ENCODE results near the gene RTN4R. TPM values are rescaled to one million over a fixed set of nuclear protein-coding genes. Genes with fewer than 3 reads are reported as not detected.
"Not testable (repeated sequence)": the region's sequence is repeated elsewhere in the genome, so short reads cannot be mapped to it uniquely, and the experiment has no call there.

The RTN4R gene
- 10.9 and 15.6 TPM in 2 replicates for total RNA-seq (2014; rRNA removed; shearing (Covaris generic))

DNA sequence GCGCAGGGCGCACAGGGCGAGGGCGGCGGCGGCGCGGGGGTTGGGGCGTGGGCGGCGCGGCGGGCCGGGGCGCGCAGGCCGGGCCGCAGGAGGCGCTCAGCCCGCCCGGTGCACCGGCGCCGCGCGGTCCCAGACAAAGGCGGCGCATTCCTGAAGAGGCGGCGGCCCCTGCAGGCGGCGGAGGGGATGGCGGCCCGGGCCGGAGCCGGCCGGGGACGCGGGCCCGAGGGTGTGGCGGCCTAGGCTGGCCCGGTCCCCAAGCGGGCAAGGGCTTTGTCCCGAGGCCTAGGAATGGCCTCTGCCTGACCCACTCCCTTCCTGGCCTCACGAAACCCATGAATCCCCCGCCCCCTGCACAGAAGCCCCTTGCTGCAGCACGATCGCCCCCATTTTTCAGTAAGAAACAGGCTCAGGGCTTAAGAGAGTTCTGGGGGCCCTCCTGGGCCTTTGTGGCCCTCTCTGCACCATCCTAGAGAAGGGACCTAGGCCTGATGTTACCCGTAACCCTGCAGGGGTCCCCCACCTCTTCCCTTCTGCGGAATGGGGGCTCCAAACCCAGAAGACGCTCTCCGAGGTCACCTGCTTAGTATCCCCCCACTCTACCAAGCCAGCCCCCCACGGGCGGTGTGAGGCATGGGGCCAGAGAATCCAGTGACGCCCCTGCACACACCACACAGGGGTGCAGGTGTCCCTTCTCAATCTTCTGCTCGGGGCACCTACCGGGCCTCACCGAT, at the start of gene RTN4R:
Gene RTN4R, minus strand, starts transcription at position 40 of the 734 bp plus-strand sequence. CDS start 226 bp downstream, outside the sequence.
- no peak for DNase-seq (ENCODE audit: low spot score)

DNA sequence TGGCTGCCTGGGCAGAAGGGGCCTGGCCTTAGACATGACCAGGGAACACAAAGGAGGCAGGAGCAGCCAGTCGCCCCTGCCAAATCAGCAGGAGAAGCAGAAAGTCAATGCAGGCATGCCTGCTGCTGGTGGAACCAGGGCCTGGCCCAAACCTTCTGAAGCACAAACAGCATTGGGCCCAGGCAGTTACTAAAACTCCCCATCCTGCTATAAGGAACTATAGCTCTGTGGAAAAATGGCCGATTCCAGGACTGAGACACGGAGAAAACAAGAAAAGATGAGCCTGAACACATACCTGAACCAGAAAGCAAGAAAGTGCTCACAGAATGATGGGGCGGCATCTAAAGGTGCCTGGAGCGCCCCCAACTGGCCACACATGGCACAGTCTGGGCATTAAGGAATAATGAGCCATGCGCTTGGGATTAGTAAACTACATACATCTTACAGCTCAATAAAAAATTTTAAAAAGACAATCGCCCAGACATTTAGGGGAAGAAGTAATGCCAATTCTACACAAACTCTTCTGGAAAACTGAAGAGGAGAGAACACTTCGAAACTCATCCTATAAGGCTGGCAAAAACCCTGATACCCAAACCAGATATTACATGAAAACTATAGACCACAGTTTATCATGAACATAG, 49.4 kb upstream of the RTN4R start:
- not testable (repeated sequence) for DNase-seq (ENCODE audit: low spot score)

DNA sequence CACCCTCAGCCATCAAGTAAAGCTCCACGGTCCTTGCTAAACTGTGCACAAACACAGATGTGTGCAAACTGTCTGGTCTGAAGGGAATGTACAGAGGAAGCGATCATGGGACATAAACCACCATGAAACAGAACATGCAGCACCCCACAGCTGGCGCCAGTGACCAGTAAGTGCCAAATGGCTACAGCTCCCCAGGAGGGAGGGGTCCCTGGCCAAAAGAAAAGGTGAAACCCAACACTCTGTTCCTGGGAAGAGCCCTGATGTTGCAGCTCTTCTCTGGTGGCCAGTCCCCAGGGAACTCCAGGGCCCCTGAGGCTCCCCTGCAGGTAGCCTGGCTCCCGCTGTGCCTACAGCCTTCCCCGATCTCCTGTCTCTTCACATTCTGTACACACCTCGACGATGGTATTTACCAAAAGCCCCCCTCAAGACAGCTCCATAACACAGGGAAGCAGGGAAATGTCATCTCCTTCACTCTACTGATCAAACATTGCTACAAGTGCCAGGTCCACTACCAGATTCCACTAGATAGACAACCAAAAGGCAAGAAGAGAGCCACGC, 48.8 kb upstream of the RTN4R start:
- no peak for DNase-seq (ENCODE audit: low spot score)

DNA sequence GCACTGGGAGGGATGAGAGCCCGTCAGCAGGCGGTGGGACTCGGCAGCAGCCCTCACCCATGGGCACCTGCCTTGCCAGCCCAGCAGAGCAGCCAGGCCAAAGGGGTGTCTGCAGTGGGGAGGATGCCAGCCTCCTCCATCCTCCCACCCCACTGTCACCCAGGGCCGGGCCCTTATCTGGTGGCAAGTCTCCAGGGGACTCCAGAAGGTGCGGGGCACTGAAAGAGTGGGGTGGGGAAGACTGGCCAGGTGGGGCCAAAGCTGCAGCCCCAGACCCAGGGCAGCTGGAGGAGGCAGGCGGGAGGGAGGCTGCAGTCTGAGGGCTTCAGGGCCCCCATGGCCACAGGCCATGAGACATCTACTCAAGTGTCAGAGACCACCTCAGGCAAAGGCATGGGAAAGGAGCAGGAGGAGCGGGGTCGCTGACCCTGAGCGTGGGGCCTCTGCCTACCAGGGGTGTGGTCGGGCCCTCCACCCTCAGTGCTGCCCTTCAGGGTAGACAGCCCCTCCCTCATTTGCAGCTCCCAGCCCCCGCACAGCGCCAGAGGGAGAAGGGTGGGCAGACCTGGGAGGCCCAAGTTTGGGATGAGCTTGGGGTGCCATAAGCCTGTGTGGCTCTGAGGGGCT, 48.2 kb upstream of the RTN4R start:
- no peak for DNase-seq (ENCODE audit: low spot score)

GRCh38 chr22:20315337-20316216, 47.5 kb upstream of the RTN4R start:
- no peak for DNase-seq (ENCODE audit: low spot score)

- DNase-seq (ENCODE audit: low spot score), result not testable (repeated sequence)
Measured at GRCh38 chr22:20314741-20315336, 46.7 kb upstream of the RTN4R start.

- not testable (repeated sequence) for DNase-seq (ENCODE audit: low spot score)
Measured at GRCh38 chr22:20314206-20314605, 46.1 kb upstream of the RTN4R start.

DNA sequence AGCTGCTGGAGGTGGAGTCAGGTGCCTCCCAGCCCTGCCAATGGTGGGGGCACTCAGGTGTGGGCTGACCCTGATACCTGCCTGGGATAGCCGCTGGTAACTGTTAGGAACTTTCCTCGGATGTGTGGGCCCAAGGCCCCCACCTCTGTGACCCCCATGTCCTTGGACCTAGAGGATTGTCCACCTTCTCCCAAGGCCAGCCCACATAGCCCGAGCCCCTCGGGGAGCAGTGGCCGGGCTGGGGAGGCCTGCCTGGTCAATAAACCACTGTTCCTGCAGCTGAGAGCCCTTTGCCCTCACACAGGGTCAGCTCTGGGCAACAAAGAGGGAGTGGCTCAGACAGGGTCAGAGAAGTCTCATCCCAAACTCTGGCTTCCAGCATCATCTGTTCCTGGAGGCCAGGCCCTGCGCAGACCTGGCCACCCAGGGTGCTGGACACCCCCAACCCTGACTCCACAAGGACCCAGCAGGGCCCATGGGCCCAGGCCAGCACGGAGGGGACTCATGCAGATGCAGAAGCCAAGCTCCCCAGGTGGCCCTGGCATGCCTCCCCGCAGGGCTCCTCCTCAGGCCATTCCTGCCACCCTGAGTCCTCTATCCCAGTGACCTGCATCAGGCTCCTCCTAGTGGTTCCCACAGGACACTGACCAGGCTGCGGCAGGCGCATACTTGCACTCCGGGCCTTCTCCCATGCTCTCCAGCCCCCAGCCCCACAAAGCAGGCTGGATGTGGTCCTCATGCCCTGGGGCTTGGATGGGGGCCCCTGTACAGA, 45.4 kb upstream of the RTN4R start:
- not testable (repeated sequence) for DNase-seq (ENCODE audit: low spot score)

DNA sequence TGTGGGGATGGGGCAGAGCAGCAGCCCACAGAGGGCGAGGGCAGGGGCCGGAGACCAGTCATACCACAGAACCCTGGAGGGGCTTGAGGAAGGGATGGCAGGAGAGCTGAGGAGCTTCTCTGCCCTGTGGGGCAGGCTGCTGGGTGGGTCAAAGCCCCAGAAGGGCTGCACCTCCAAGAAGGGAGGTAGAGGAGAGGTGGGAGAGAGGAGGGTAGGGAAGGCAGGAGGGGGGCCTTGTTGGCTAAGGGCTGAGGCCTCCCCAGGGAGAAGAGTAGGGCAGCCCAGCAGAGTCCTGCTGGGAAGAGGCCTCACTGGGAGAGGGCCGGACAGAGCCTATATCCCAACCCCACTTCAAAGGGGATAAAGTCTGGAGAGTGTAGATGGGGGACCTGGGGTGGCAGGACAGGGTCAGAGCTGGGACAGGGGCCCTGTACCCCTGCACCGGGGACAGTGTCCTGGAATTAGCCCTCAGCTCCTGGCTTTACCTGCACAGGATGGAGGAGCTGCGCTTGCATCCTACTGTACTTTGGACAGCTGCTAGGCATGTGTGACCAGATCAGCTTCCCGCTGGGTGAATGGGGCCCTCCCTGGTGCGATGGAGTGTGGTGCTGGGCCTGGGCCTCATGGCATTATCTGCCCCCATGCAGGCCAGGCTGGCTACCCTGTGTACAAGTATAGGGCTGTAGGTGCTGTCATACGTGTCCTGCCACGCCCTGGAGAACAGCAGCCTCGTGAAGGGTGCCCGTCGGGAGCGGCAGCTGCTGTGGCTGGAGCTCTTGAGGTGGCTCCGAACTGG, 44.5 kb upstream of the RTN4R start:
- no peak for DNase-seq (ENCODE audit: low spot score)

GRCh38 chr22:20311249-20312062, 43.3 kb upstream of the RTN4R start:
- DNase-seq (ENCODE audit: low spot score), result not testable (repeated sequence)

DNA sequence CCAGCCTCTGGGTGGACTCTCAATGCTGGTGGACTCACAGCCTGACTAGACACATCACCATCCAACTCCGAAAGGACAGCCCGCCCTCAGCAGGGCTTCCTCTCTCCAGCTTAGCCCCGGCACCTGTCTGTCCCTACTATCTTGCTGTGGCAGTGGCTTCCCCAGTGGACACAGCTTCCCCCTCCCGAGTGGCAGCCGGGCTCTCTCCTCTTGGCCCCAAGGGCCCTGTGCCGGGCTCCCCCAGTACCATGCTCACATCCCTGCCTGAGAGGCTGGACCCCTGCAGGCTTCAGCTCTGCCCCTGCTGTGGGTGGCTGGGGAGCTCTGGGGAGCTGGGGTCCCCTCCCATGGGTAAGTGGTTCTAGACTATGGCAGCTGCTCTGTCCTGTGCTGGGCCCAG, 42.7 kb upstream of the RTN4R start:
- not testable (repeated sequence) for DNase-seq (ENCODE audit: low spot score)

DNA sequence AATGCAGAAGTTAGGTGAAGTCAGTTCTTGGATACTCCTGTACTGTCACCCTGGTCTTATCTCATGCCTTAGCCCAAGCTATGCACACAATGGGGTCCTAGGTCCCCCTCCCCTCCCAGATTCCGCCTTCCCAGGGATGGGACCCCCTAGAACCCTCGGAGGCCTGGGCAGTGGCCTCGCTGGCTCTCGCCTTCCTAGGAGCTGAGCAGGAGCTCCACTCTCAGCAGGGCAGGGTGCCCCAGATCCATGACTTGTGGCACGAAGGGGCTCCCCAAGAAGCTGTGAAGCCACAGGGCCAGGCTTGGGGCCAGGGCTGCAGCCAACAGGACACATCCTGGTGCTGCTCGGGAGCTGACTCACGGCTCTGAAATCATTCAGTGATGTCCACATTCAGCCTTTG, 42.1 kb upstream of the RTN4R start:
- not testable (repeated sequence) for DNase-seq (ENCODE audit: low spot score)

GRCh38 chr22:20308806-20309650, 40.9 kb upstream of the RTN4R start:
- DNase-seq (ENCODE audit: low spot score), result not testable (repeated sequence)

GRCh38 chr22:20307448-20308447, 39.6 kb upstream of the RTN4R start:
- DNase-seq (ENCODE audit: low spot score), result not testable (repeated sequence)

- DNase-seq (ENCODE audit: low spot score), result not testable (repeated sequence)
Measured at GRCh38 chr22:20306646-20307447, 38.7 kb upstream of the RTN4R start.
